VCaP (cell line): Measurements from ENCODE around the gene NAV2.

Experiments
- H3K27ac ChIP-seq: fragments of 450-650 bp; 2 replicates; pipeline ENCODE4 v1.5.1; 2017
- TF ChIP-seq, protein P1 (sequence below): fragments of 450-650 bp; conservative IDR thresholded peaks from 2 replicates; pipeline ENCODE4 v1.5.1; 2017; ENCODE audit warnings: mild to moderate bottlenecking, moderate library complexity

NAV2 gene

DNA sequence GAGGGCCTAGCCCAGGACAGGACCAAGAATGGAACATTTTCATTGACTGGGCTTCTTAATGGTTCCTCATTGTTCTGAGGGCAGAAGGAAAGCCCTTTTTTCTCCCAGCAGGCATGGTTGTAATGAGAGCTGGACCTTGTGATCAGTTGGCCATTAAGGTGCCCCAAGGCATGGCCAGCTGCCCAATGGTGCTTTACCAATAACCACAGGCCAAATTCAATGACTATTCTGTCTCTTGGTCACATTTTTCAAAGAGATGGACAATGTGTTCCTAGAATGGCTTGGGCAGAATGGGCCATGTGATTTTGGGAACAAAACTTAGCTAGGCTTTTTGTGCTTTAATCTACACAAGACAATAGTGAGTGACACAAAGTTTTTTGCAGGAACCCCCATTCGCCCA lies 7.3 kb downstream of the NAV2 start:
- no peak overlapping the region for H3K27ac ChIP-seq
- TF ChIP-seq, protein P1, sequence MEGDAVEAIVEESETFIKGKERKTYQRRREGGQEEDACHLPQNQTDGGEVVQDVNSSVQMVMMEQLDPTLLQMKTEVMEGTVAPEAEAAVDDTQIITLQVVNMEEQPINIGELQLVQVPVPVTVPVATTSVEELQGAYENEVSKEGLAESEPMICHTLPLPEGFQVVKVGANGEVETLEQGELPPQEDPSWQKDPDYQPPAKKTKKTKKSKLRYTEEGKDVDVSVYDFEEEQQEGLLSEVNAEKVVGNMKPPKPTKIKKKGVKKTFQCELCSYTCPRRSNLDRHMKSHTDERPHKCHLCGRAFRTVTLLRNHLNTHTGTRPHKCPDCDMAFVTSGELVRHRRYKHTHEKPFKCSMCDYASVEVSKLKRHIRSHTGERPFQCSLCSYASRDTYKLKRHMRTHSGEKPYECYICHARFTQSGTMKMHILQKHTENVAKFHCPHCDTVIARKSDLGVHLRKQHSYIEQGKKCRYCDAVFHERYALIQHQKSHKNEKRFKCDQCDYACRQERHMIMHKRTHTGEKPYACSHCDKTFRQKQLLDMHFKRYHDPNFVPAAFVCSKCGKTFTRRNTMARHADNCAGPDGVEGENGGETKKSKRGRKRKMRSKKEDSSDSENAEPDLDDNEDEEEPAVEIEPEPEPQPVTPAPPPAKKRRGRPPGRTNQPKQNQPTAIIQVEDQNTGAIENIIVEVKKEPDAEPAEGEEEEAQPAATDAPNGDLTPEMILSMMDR, result no peak

DNA sequence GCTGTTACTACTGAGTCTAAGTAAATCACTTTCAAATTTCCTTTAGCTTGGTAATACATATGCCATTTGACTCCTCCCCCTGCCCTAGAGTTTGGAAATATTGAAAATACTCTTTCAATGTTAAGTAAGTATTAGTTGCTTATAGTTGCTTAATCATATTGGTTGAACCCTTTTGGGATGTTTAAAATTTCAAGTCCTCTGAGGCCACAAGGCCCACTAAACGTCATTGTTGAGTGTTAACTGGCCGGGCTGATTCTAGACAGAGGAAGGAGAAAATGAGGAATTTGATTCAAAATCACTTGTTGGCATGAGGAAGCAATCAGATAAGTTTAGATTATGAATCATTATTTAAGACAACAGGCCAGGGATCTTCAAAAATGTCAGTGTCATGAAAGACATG lies 8.5 kb downstream of the NAV2 start:
- H3K27ac ChIP-seq, result no peak overlapping the region
- TF ChIP-seq, protein P1, result no peak

DNA sequence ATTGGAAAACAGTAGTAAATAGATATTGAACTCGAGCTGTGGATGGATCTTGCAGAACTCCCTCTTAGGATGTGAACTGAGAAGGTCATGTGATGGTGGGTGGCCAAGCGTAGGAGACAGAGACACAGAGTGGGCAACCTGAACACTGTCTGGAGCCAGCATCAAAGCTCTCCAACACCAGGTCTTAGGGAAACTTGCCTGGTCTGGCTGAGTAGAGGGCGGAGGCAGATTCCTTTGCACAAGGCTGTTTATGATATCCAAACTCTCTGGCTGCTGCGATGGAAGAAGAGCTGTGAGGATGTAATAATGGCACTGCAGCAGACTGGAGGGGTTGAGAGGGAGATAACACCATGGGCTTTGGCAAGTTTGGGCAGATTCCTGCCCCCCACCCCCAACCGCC lies 10.1 kb downstream of the NAV2 start:
- TF ChIP-seq, protein P1, result no peak
- H3K27ac ChIP-seq, result no peak overlapping the region

- TF ChIP-seq, protein P1, result no peak
- no peak overlapping the region for H3K27ac ChIP-seq
These were observed 11.1 kb downstream of the NAV2 start for GRCh38 chr11:19723572-19724342.

DNA sequence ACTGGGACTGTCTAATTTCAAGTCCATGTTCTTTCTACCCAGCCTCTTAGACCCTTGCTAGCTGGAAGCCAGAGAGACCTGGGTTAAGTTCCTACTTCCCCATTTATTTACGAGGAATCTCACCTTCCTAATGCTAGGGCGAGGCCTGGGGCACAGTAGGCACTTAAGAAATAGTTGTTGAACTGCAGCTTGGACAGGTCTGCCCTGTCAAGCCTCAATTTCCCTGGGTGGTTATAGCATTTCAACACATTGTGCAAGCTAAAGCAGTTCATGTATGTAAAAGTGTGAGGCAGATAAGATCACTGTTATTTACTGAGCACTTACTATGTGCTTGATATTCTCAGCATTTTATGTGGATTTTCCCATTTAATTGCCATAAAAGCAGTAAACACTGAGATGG lies 12.1 kb downstream of the NAV2 start:
- TF ChIP-seq, protein P1, result no peak
- no peak overlapping the region for H3K27ac ChIP-seq

- TF ChIP-seq, protein P1, result no peak
- H3K27ac ChIP-seq, result no peak overlapping the region
These were observed 12.9 kb downstream of the NAV2 start for GRCh38 chr11:19725379-19726079.

DNA sequence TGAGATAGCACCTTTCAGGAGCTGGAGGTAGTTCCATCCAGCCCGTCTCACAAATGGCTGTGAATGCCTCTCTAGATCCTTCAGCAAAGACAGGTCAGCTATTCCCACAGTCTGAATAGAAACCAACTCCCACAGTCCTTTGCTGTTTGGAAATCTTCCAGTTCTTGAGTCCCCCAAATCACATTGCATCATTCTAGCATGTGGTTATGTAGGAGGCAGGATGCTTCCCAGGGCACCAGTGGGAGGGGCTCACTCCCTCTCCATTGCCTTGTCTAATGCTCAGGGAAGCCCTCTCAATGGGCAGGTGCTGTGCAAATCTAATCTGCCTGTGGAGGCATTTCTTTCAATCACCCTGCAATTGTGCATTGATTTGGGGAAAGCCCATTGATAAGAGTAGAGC lies 14.6 kb downstream of the NAV2 start:
- TF ChIP-seq, protein P1, result no peak
- H3K27ac ChIP-seq, result no peak overlapping the region
